Endometrium (tissue), 2 donors: ENCODE data around the gene NT5DC1.

ENCODE experiments used
- FAIRE-seq: peaks from 2 replicates; lab custom pipeline; 2012; peaks lifted over from hg19 to GRCh38; lab: Jason Lieb, UNC
- donor health status: control.
- donor health status: control.

NT5DC1 gene

DNA sequence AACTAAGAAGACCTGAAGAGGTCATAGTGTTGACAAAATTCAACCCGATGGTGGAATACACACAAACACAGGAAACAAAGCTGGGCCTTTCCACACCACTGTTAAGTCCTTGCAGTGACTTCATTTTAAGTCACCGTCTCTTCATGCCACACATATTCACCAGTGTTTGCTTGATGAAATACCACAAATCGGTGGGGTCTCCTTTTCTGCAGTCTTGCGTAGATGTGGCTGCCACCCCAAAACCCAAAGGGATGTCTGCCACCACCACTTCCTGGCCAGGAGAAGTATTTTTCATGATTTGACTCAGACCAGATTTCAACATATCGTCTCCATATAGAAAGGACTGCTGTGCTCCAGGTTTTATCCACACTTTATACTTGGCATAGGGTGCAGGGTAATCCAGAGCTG, 36.3 kb downstream of the NT5DC1 start:
- no peak for FAIRE-seq

DNA sequence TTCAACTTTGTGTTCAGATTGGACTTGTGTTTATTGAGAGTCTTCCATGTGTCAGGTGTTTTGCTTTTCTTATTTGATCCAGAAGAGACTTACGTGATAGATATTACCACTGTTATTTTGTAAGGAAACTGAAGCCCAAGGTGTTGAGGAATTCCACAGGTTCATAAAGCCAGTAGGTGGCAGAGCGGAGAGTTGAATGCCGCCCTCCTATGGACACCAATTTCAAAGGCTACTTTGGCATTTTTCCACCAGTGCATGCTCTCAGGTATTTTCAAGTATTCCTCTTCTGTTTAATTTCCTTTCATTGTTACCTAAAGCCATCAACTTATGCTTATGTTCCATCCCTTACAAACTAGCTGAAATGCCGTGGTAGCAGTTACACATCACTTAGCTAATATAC, 39.3 kb downstream of the NT5DC1 start:
- no peak for FAIRE-seq

DNA sequence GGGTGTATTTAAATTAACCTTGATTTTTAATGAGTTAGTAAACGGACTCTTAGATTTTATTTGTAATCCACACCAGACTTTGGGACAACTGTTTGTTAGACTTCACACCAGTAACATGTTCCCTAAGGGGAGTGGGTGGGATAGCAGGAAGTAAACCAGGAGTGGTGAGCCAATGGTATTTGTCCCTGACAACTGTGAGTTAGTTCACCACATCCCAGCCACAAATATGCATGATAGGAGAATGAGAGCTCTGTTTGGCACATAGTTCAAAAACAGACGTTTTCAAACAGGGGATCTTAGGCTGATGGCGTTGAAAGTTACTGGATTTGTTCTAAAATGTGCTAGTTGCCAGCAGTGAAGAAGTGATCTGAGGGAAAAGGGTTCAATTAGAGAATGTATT, 44.0 kb downstream of the NT5DC1 start:
- no peak for FAIRE-seq

GRCh38 chr6:116145803-116146675, 45.4 kb downstream of the NT5DC1 start:
- no peak for FAIRE-seq

GRCh38 chr6:116152620-116153019, 52.0 kb downstream of the NT5DC1 start:
- FAIRE-seq: no peak

DNA sequence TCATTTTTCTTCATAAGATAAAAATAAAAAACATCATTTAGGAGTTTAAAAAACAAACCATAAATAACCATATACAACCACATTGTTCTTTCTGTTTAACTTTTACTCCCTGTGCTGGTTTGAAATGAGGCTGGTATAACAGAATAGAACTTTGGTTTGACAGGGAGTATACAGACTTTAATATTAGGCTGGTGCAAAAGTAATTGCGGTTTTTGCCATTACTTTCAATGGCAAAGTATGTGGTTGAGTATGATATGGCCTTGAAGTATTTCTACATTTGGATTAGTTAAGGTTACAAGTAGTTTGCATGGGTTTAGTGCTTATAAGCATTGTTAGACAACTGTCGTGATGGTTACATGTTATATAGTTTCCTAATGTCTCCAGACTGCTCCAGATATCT, 54.2 kb downstream of the NT5DC1 start:
- no peak for FAIRE-seq

GRCh38 chr6:116156405-116157326, 56.0 kb downstream of the NT5DC1 start:
- FAIRE-seq: no peak

DNA sequence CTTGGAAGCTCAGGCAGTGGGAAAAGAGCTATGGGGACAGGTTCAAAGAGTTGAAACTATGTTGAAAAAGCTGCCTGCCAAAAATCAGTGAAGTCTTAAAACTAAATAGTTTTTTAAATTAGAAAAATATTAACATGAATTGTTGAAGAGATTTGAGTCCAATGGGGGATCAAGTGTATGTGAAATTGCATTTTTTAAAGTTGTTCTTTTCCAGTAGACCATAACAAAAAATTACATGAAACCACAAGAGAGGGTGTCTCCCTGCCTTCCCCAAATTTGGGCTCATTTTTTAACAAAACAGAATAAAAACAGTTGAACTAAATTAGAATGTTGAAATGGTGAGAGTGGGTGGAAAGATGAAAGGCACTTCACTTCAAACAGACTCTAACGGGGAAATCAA, 56.7 kb downstream of the NT5DC1 start:
- FAIRE-seq: no peak

DNA sequence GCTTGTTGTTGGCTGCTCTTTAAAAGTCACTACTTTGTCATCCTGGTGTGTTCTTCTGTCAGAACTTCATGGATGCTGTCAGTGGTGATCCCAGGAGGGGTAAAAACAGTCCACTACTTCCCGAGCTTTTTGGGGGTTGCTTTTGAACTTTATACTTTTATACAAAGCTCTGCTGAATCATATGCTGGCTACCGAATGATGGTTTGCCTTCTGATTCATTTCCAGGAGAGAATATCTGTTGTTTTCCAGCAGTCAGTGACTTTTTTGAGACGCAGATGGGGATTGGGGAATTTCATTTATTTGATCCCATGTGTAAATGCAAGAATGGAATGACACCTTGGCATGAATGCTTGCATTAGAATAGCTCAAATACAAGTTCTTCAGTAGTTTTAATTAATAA, 58.0 kb downstream of the NT5DC1 start:
- FAIRE-seq: no peak

DNA sequence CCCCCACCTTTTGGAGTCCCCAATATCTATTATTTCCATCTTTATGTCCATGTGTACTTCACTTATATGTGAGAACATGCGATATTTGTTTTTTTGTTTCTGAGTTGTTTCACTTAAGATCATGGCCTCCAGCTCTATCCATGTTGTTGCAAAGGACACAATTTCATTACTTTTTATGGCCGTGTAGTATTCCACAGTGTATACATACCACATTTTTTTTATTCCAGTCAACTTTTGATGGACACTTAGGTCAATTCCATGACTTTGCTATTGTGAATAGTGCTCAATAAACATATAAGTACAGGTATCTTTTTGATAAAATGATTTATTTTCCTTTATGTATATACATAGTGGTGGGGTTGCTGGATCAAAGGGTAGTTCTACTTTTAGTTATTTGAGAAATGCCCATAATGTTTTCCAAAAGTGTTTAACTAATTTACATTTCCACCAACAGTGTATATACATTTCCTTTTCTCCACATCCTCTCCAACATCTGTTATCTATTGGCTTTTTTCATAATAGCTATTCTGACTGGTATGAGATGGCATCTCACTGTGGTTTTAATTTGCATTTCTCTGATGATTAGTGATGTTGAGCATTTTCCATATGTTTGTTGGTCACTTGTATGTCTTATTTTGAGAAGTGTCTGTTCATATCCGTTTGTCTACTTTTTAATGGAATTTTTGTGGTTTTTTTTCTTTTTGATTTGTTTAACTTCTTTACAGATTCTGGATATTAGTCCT, 59.3 kb downstream of the NT5DC1 start:
- FAIRE-seq: no peak

GRCh38 chr6:116165596-116165995, 64.9 kb downstream of the NT5DC1 start:
- FAIRE-seq: no peak

- FAIRE-seq: no peak
These were observed 65.7 kb downstream of the NT5DC1 start for GRCh38 chr6:116166369-116166768.

- FAIRE-seq: no peak
These were observed 67.5 kb downstream of the NT5DC1 start for GRCh38 chr6:116168148-116168547.

DNA sequence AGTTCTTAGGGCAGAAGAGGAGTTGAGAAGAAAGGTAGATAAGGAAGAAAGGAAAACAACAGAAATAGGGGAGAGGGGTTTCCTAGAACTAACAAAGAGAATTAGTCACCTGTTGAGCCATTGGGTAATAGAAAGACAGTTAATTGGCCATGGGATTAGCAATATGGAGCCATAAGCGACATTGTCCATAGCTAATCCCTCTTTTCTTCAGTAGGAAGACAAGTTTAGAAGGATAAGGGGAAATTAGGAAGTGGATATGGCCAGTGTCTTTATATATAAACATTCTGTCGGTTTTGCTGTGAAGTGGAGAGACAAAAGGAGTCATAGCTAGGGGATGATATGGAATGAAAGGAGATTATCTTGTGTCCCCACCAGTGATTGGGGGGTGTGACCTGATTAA, 69.2 kb downstream of the NT5DC1 start:
- FAIRE-seq: no peak

DNA sequence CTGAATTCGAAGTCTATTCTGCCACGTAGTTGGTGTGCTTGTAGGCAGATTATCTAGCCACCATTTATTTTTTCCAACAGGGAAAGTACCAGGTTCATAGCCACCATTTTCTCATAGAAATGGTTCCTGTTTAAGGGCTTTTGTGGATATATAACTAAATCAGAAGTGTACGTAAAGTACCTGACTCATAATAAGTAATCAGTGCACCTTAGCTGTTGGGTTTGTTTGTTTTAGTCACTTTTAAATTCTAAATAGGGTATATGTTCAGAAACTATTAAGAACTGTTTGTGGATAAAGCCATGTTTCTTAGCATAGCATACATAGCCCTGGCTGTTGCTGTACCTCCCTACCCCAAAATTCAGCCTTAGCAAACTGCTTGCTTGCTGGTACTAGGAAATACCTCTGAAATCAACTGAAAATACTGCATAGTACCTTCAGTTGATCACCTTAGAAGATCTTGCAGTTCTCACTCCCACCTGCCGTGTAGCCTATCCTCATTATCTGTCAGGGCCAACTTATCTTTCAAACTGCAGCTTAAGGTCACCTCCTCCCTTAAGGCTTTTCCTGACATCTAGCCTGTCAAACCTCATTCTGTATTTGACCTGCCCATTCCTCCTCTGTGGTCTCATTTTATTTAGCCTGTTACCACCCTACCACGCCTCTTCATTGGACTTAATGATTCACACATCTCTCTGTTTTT, 69.9 kb downstream of the NT5DC1 start:
- FAIRE-seq: no peak

DNA sequence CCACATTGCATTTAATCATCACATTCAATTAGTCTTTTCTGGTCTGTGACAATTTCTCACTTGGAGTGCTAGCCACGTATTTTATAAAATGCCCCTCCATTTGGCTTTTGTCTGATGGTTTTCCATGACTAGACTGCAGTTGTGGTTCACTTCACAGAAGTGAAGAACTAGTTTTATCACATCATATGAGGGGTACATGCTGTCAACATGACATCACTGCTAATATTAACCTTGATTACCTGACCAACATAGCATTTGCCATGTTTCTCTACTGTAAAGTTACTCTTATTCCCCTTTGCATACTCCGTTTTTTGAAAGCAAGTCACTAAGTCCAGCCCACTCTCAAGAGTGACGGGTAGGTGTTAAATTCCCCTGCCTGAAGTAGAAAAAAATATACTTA, 73.3 kb downstream of the NT5DC1 start:
- no peak for FAIRE-seq

GRCh38 chr6:116175344-116175743, 74.7 kb downstream of the NT5DC1 start:
- FAIRE-seq: no peak

- FAIRE-seq: no peak
These were observed 75.9 kb downstream of the NT5DC1 start for GRCh38 chr6:116176596-116176995.

DNA sequence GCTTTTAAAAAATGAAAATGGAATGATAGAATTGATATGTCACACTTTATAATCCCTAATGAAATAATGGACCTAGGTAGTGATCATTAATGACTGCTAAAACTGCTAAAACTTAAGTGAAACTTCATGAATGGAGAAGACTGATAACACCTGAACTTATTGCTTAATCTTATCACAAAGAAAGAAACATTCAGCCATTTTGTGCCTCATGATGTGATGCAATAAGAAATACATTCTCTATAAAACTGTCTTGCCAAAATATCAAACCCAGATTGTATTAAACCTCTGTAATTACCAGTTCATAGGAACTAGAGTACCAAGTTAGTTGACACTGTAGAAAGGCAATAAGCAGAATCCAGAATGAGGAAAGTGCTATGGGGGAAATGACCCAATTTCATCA, 79.7 kb downstream of the NT5DC1 start:
- FAIRE-seq: no peak

- no peak for FAIRE-seq
These were observed 88.8 kb downstream of the NT5DC1 start for GRCh38 chr6:116189472-116189871.

- FAIRE-seq: no peak
These were observed 89.9 kb downstream of the NT5DC1 start for GRCh38 chr6:116190550-116190949.

DNA sequence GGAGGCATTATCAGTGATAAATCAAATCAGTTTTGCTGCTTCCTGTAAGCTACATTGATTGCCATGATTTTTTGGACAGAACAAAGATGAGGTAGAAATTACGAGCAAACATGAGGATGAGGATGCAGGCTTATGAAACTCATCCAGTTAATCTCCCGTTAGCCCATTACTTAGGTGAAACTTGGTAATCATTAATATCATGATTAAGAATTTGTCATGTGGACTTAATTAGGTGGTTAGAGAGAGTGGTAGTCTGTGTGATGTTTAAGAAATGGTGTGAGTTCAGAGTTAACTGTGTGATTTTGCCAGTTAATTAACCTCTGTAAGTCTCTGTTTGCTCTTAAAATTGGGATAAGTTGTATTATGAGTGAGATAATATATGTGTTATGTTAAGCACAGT, 91.2 kb downstream of the NT5DC1 start:
- FAIRE-seq: no peak
